GM12874 (cell line): ENCODE data around the gene PYROXD2.

Experiments used
- TF ChIP-seq, protein P1 (sequence below): IDR thresholded peaks from 2 replicates; pipeline ENCODE4 v1.5.1; 2011; ENCODE audit warnings: low read depth, mild to moderate bottlenecking, control low read depth, low read length, moderate library complexity; ENCODE audit not compliant: insufficient read depth

Gene PYROXD2

GRCh38 chr10:98403812-98404504 is 11.0 kb downstream of the PYROXD2 start:
- TF ChIP-seq, protein P1, sequence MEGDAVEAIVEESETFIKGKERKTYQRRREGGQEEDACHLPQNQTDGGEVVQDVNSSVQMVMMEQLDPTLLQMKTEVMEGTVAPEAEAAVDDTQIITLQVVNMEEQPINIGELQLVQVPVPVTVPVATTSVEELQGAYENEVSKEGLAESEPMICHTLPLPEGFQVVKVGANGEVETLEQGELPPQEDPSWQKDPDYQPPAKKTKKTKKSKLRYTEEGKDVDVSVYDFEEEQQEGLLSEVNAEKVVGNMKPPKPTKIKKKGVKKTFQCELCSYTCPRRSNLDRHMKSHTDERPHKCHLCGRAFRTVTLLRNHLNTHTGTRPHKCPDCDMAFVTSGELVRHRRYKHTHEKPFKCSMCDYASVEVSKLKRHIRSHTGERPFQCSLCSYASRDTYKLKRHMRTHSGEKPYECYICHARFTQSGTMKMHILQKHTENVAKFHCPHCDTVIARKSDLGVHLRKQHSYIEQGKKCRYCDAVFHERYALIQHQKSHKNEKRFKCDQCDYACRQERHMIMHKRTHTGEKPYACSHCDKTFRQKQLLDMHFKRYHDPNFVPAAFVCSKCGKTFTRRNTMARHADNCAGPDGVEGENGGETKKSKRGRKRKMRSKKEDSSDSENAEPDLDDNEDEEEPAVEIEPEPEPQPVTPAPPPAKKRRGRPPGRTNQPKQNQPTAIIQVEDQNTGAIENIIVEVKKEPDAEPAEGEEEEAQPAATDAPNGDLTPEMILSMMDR = no peak

DNA sequence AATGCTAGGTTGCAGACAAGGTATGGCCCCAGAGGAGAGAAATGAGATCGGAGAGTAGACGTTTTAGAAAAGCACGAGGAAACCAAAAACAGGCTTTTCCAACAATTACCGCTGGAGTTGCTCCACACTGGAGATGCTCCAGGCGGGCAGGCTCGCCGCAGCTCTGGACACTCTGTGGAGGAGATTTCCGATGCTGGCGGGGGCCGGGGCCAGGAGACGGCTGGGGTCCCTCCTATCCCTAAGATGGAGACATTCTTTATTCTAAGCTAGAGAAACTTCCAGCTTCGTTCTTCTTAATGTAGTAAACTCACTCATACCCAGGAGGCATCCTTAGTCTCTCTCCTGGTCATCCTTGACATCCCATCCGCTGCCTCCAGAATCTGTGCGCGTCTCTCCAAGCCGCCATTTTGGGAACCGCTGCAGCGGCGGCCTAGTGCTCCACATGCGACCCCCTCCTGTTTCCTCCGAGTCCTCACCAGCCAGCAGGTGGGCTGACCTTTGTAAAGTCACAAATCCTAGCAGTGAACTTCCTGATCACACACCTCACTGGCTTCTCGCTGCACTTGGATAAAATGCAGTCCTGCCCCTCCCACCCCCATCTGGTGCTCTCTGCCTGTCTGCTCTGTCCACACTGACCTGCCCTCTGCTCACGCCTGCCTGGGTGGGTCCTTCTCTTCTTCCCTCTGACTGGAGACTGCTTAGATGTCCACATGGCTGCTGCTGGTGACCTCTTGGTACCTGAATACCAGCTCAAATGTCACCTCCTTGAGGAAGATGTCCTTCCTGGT is 11.9 kb downstream of the PYROXD2 start:
- TF ChIP-seq, protein P1 = no peak

- TF ChIP-seq, protein P1 = no peak
Measured at GRCh38 chr10:98402478-98402877, 12.5 kb downstream of the PYROXD2 start.

- TF ChIP-seq, protein P1 = no peak
Measured at GRCh38 chr10:98400482-98400881, 14.5 kb downstream of the PYROXD2 start.

GRCh38 chr10:98399784-98400183 is 15.2 kb downstream of the PYROXD2 start:
- TF ChIP-seq, protein P1 = no peak

DNA sequence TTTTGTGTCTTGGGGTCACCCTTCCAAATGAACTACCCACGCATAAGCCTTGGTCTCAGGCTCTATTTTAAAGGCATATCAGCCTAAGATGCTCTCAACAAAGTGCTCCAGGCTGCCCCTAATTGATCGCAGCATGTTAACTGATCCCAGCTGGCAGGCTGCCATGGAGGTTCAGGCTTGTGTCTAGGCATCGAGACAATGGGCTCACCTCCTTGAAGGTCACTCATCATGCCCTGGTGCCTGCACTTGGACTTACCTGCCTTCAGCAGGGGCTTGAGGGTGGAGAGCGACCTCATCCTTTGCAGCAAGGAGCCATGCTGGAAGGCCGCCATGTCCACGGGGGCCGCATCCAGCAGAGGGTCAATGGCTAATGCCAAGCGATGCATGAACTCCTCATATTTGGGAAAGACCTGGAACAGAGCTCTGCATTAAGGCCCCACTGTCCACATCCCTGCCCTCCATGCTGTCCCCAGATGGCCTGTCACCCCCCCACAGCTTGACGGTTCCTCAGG is 17.8 kb downstream of the PYROXD2 start:
- TF ChIP-seq, protein P1 = no peak
